Epithelial cell of proximal tubule (primary cell): ENCODE measurements around the gene SAPCD1. TPM values are rescaled to one million over a fixed set of nuclear protein-coding genes. Genes with fewer than 3 reads are reported as not detected.
A peak's percentile ranks its signal among the peaks of the same experiment; 100 is the strongest.

Source experiments
- DNase-seq: peaks from one replicate; pipeline ENCODE4 v3.0.0-alpha.2; 2011; ENCODE audit warnings: low read depth
- H3K4me3 ChIP-seq: 2 replicates; pipeline ENCODE4 v1.5.1; 2011; ENCODE audit warnings: low read depth, mild to moderate bottlenecking, low read length
- CTCF ChIP-seq: conservative IDR thresholded peaks from 2 replicates; pipeline ENCODE4 v1.5.1; 2012; ENCODE audit warnings: low read depth, mild to moderate bottlenecking, low read length
- total RNA-seq: library from RNA; depleted of rRNA; stranded (reverse); fragments of >200 nt; gene quantifications from 2 replicates; pipeline ENCODE4 v1.2.3, GENCODE V29; 2015

Gene SAPCD1
- total RNA-seq, 1 donor from 2014 or later, result 4.4 TPM

GRCh38 chr6:31740397-31741223 is 21.8 kb upstream of the SAPCD1 start:
- no peak for DNase-seq
- no peak for TF ChIP-seq CTCF
- H3K4me3 ChIP-seq, result peak overlapping the region; percentile 71

GRCh38 chr6:31741815-31742214 is 20.6 kb upstream of the SAPCD1 start:
- no peak for TF ChIP-seq CTCF
- no peak for DNase-seq
- no peak overlapping the region for H3K4me3 ChIP-seq

- TF ChIP-seq CTCF, result no peak
- H3K4me3 ChIP-seq, result no peak overlapping the region
These were observed 19.6 kb upstream of the SAPCD1 start for GRCh38 chr6:31742894-31743293.

GRCh38 chr6:31744422-31744821 is 18.0 kb upstream of the SAPCD1 start:
- no peak for DNase-seq
- no peak overlapping the region for H3K4me3 ChIP-seq
- TF ChIP-seq CTCF, result no peak

More at GRCh38 chr6:31742894-31743293, 19.6 kb upstream of the SAPCD1 start:
- DNase-seq, result no peak

GRCh38 chr6:31749301-31750036 is 13.0 kb upstream of the SAPCD1 start:
- no peak for DNase-seq
- H3K4me3 ChIP-seq, result no peak overlapping the region
- no peak for TF ChIP-seq CTCF

- no peak for TF ChIP-seq CTCF
- no peak for DNase-seq
- H3K4me3 ChIP-seq, result no peak overlapping the region
These were observed 11.9 kb upstream of the SAPCD1 start for GRCh38 chr6:31750411-31751022.
